GM19438 (cell line): ENCODE data around the gene RRN3.
"Not testable (repeated sequence)": the region's sequence is repeated elsewhere in the genome, so short reads cannot be mapped to it uniquely, and the experiment has no call there.

Experiments
- ATAC-seq: cut with Tn5 transposase; IDR thresholded peaks from one replicate; pipeline ENCODE4 v1.9.1; 2021; ENCODE audit warnings: low read depth; ENCODE audit not compliant: unreplicated experiment

Gene RRN3

GRCh38 chr16:15052747-15053476 is 41.2 kb downstream of the RRN3 start:
- no peak for ATAC-seq

GRCh38 chr16:15051387-15051951 is 42.6 kb downstream of the RRN3 start:
- ATAC-seq, result no peak

GRCh38 chr16:15050440-15050839 is 43.6 kb downstream of the RRN3 start:
- ATAC-seq, result not testable (repeated sequence)

GRCh38 chr16:15049581-15050180 is 44.4 kb downstream of the RRN3 start:
- no peak for ATAC-seq

- no peak for ATAC-seq
These were observed 47.2 kb downstream of the RRN3 start for GRCh38 chr16:15046692-15047376.

GRCh38 chr16:15045270-15045669 is 48.8 kb downstream of the RRN3 start:
- ATAC-seq, result not testable (repeated sequence)

- ATAC-seq, result no peak
These were observed 49.8 kb downstream of the RRN3 start for GRCh38 chr16:15044286-15044685.

GRCh38 chr16:15043344-15043743 is 50.7 kb downstream of the RRN3 start:
- ATAC-seq, result no peak

GRCh38 chr16:15041271-15042004 is 52.6 kb downstream of the RRN3 start:
- no peak for ATAC-seq

- ATAC-seq, result no peak
These were observed 55.4 kb downstream of the RRN3 start for GRCh38 chr16:15038689-15039088.

GRCh38 chr16:15037745-15038144 is 56.3 kb downstream of the RRN3 start:
- ATAC-seq, result no peak

GRCh38 chr16:15037003-15037402 is 57.1 kb downstream of the RRN3 start:
- no peak for ATAC-seq

GRCh38 chr16:15035163-15035729 is 58.8 kb downstream of the RRN3 start:
- ATAC-seq, result no peak

GRCh38 chr16:15034266-15035162 is 59.6 kb downstream of the RRN3 start:
- no peak for ATAC-seq

GRCh38 chr16:15033309-15033707 is 60.8 kb downstream of the RRN3 start:
- ATAC-seq, result no peak

GRCh38 chr16:15032547-15033308 is 61.3 kb downstream of the RRN3 start:
- ATAC-seq, result no peak

- no peak for ATAC-seq
These were observed 62.5 kb downstream of the RRN3 start for GRCh38 chr16:15031586-15031985.

GRCh38 chr16:15031179-15031578 is 62.9 kb downstream of the RRN3 start:
- no peak for ATAC-seq

- not testable (repeated sequence) for ATAC-seq
These were observed 64.3 kb downstream of the RRN3 start for GRCh38 chr16:15029749-15030148.
